Ovary (tissue), 9 donors: Measurements from ENCODE around the gene ABCA8. TPM values are rescaled to one million over a fixed set of nuclear protein-coding genes. Genes with fewer than 3 reads are reported as not detected.

Experiments used
- DNase-seq, 5 donors: peaks; one replicate each; pipeline ENCODE4 v3.0.0-alpha.2; 2019 to 2020
- H3K27ac ChIP-seq, 2 donors: fragments of 200-600 bp; one replicate each; pipeline versions ENCODE4 v1.5.1 to v1.8.0; 2019 to 2022
- H3K27me3 ChIP-seq: fragments of 200-600 bp; one replicate; pipeline ENCODE4 v1.8.0; 2022
- H3K36me3 ChIP-seq: fragments of 200-600 bp; sonication (generic); one replicate; pipeline ENCODE4 v1.5.1; 2019
- H3K4me1 ChIP-seq: one replicate; pipeline ENCODE4 v1.8.1; 2013; ENCODE audit warnings: mild to moderate bottlenecking, moderate library complexity; ENCODE audit not compliant: insufficient read depth
- H3K4me3 ChIP-seq: fragments of 200-600 bp; sonication (generic); one replicate; pipeline ENCODE4 v1.5.1; 2017
- H3K9me3 ChIP-seq, 2 donors: fragments of 200-600 bp in 1 of 2; sonication (generic) in 1 of 2; one replicate each; pipeline versions ENCODE4 v1.5.1 to v1.8.1; 2013 to 2019; ENCODE audit warnings: mild to moderate bottlenecking in 1 of 2, moderate library complexity in 1 of 2
- CTCF ChIP-seq, 3 donors: fragments of 450-650 bp in 2 of 3; fragments of 200-600 bp in 1 of 3; IDR thresholded peaks; one replicate each; pipeline versions ENCODE4 v1.5.1 to v1.8.0; 2016 to 2022; ENCODE audit warnings: antibody characterized with exemption in 3 of 3, mild to moderate bottlenecking in 1 of 3
- EP300 ChIP-seq: sonication (generic); formaldehyde crosslinking; IDR thresholded peaks from one replicate; pipeline ENCODE4 v1.6.1; 2017; ENCODE audit warnings: antibody characterized with exemption
- POLR2A ChIP-seq: fragments of 450-650 bp; IDR thresholded peaks from one replicate; pipeline ENCODE4 v1.6.1; 2017; ENCODE audit warnings: antibody characterized with exemption, mild to moderate bottlenecking, moderate library complexity
- WGBS, 3 donors: extraction: QIAGEN DNeasy Blood & Tissue Kit in 1 of 3; methylation state at CpG; one replicate each; pipeline versions ENCODE4 v1.1.5 to v1.1.7; 2013 to 2017; 5-methylcytosine and 5-hydroxymethylcytosine counted together
- intact Hi-C, 4 donors: fragments of 100-400 bp; cut with DNase I; formaldehyde crosslinking; loops; one replicate each; pipeline versions ENCODE4 v1.11.0 to v1.15.1; 2022 to 2023
- polyA plus RNA-seq, 2 donors: library from polyadenylated mRNA; stranded (reverse); fragments of 200-250 nt in 1 of 2; fragments of 350-450 nt in 1 of 2; fragmentation: Illumina TruSeq in 1 of 2; extraction: RNeasy Lipid Tissue Mini Kit (QIAGEN cat#74804) in 1 of 2; gene quantifications; one replicate each; pipeline ENCODE4 v1.2.3, GENCODE V29; 2013 to 2014
- total RNA-seq, 7 donors: library from RNA; depleted of rRNA in 2 of 7; stranded (reverse); fragments of >200 nt in 2 of 7; fragmentation: NEBNext Ultra II Directional in 3 of 7; extraction: Animal tissue kit (Norgen Biotek cat#: 25700) in 3 of 7; gene quantifications; one replicate each; pipeline versions ENCODE4 v1.1.0 to v1.2.4, GENCODE V29; 2016 to 2023
- donor health status: DM: no; HTN: no; CAD: no; lungs with moderate emphysema.
- donor health status: DM: no; HTN: no; CAD: no.
- donor health status: Bipolar disorder and iron deficiency.
- donor health status: DM: yes; HTN: yes; CAD: no.
- donor health status: DM: no; HTN: no; CAD: no.
- donor health status: DM: yes; HTN: yes; CAD: no.

Gene ABCA8
- total and polyA plus RNA-seq, 9 donors: 69.2 to 218 (median 98.5) TPM

GRCh38 chr17:68943123-68943811, 11.9 kb downstream of the ABCA8 start:
- Histone ChIP-seq H3K36me3 (no peaks in the 10 kb centered on the region), H3K9me3 (no peaks in the 10 kb centered on the region), H3K4me3 (no peak overlapping the region), H3K27me3 (no peaks in the 10 kb centered on the region), H3K27ac (no peak overlapping the region), H3K4me1 (no peaks in the 10 kb centered on the region)
- 70 to 85% (median 80%) methylated on average over 4 of the region's 4 CpGs for WGBS, 3 donors
- DNase-seq: no peak
- no peak for TF ChIP-seq CTCF (IDR thresholded peaks at IDR 0.05)
- TF ChIP-seq EP300: no peak
- no peak for TF ChIP-seq POLR2A
- intact Hi-C loops: no loop called here

- Histone ChIP-seq H3K27ac (no peak overlapping the region), H3K4me1 (no peaks in the 10 kb centered on the region), H3K36me3 (no peaks in the 10 kb centered on the region), H3K4me3 (no peak overlapping the region), H3K9me3 (no peaks in the 10 kb centered on the region), H3K27me3 (no peaks in the 10 kb centered on the region)
- no peak for TF ChIP-seq EP300
- no peak for TF ChIP-seq CTCF (IDR thresholded peaks at IDR 0.05)
- no peak for TF ChIP-seq POLR2A
- DNase-seq: no peak
- 86 to 95% (median 87%) methylated on average over 3 of the region's 3 CpGs for WGBS, 3 donors
- intact Hi-C loops: no loop called here
Observed at GRCh38 chr17:68942389-68942788, 12.8 kb downstream of the ABCA8 start.

GRCh38 chr17:68941761-68942160, 13.4 kb downstream of the ABCA8 start:
- no peaks in the 10 kb centered on the region for H3K9me3 ChIP-seq
- WGBS, 3 donors: 63 to 70% (median 68%) methylated on average over 6 of the region's 6 CpGs
- H3K27me3 ChIP-seq: no peaks in the 10 kb centered on the region
- H3K4me1 ChIP-seq: no peaks in the 10 kb centered on the region
- H3K27ac ChIP-seq: no peak overlapping the region
- H3K4me3 ChIP-seq: no peak overlapping the region
- H3K36me3 ChIP-seq: no peaks in the 10 kb centered on the region
- intact Hi-C loops: no loop called here
- TF ChIP-seq POLR2A: no peak
- no peak for DNase-seq

GRCh38 chr17:68939195-68939594, 16.0 kb downstream of the ABCA8 start:
- H3K4me1 ChIP-seq: no peaks in the 10 kb centered on the region
- H3K9me3 ChIP-seq: no peaks in the 10 kb centered on the region
- no peaks in the 10 kb centered on the region for H3K36me3 ChIP-seq
- intact Hi-C loops: no loop called here
- no peak for TF ChIP-seq POLR2A
- TF ChIP-seq CTCF (IDR thresholded peaks at IDR 0.05): no peak
- TF ChIP-seq EP300: no peak
- H3K27ac ChIP-seq: no peak overlapping the region
- H3K27me3 ChIP-seq: no peaks in the 10 kb centered on the region
- no peak for DNase-seq
- WGBS, 3 donors: 63 to 81% (median 78%) methylated on average over 3 of the region's 3 CpGs
- H3K4me3 ChIP-seq: no peak overlapping the region

GRCh38 chr17:68937890-68938514, 17.2 kb downstream of the ABCA8 start:
- Histone ChIP-seq H3K4me3 (no peak overlapping the region), H3K9me3 (no peaks in the 10 kb centered on the region), H3K27me3 (no peaks in the 10 kb centered on the region), H3K4me1 (no peaks in the 10 kb centered on the region), H3K27ac (no peak overlapping the region), H3K36me3 (no peaks in the 10 kb centered on the region)
- WGBS, 3 donors: 83 to 88% (median 87%) methylated on average over 8 of the region's 8 CpGs
- intact Hi-C loops: no loop called here
- TF ChIP-seq EP300: no peak
- TF ChIP-seq CTCF (IDR thresholded peaks at IDR 0.05): no peak
- TF ChIP-seq POLR2A: no peak
- no peak for DNase-seq
